Endothelial cell of umbilical vein (primary cell): ENCODE results near the gene CUX1. TPM values are rescaled to one million over a fixed set of nuclear protein-coding genes. Genes with fewer than 3 reads are reported as not detected.

Experiments used
- BruUV-seq: library from RNA; stranded (reverse); fragments of 400-500 nt; replicated peaks from 2 replicates; lab custom pipeline; 2021; lab: Mats Ljungman, UMichigan
- CTCF ChIA-PET: fragments of 300-600, 350-600 bp; sonication (Branson Sonifier 250); formaldehyde crosslinking; loops from one replicate; lab custom pipeline; 2021; ENCODE audit warnings: antibody characterized with exemption, inconsistent platforms; lab: Charles Lee
- POLR2A ChIA-PET: fragments of 300-600, 350-600 bp; sonication (Branson Sonifier 250); formaldehyde crosslinking; loops from one replicate; lab custom pipeline; 2021; ENCODE audit warnings: antibody characterized with exemption, inconsistent platforms; lab: Charles Lee
- DNase-seq: peaks from one replicate; pipeline ENCODE4 v3.0.0-alpha.2; 2011; ENCODE audit warnings: low read depth, low spot score
- FAIRE-seq: peaks from 2 replicates; lab custom pipeline; 2011; peaks lifted over from hg19 to GRCh38; lab: Jason Lieb, UNC
- H2AFZ ChIP-seq: 2 replicates; pipeline ENCODE4 v1.6.0; 2012; ENCODE audit warnings: low read depth, low read length, control low read depth, inconsistent platforms
- H3K27ac ChIP-seq: 2 replicates; pipeline ENCODE4 v1.5.1; 2011; ENCODE audit warnings: low read depth, mild to moderate bottlenecking, control low read depth, low read length, moderate library complexity; ENCODE audit not compliant: insufficient read depth
- H3K27me3 ChIP-seq, 2 experiments: 2 replicates each; pipeline versions ENCODE4 v1.6.0 to v1.6.1; 2011; ENCODE audit warnings: low read length in 2 of 2, mixed read lengths in 1 of 2; ENCODE audit not compliant: control insufficient read depth in 2 of 2, insufficient read depth in 2 of 2
- H3K36me3 ChIP-seq, 2 experiments: 2 replicates in 1 of 2; 3 replicates in 1 of 2; pipeline ENCODE4 v1.5.1; 2011; ENCODE audit warnings: low read length in 2 of 2, mild to moderate bottlenecking in 1 of 2, moderate library complexity in 1 of 2; ENCODE audit not compliant: control insufficient read depth in 2 of 2, insufficient read depth in 2 of 2; ENCODE audit errors: extremely low read depth in 1 of 2
- H3K4me1 ChIP-seq: 3 replicates; pipeline ENCODE4 v1.5.1; 2011; ENCODE audit warnings: mild to moderate bottlenecking, low read length; ENCODE audit not compliant: control insufficient read depth, insufficient read depth; ENCODE audit errors: extremely low read depth
- H3K4me2 ChIP-seq: 2 replicates; pipeline ENCODE4 v1.6.1; 2011; ENCODE audit warnings: low read length, control low read depth, mixed read lengths; ENCODE audit not compliant: insufficient read depth
- H3K4me3 ChIP-seq, 3 experiments: fragments of 200-600 bp in 1 of 3; sonication (generic), shearing (Covaris generic) in 1 of 3; replicated peaks in 1 of 3; 2 replicates each; pipeline ENCODE4 v1.5.1; 2011 to 2016; ENCODE audit warnings: control low read depth in 3 of 3, low read length in 3 of 3, mild to moderate bottlenecking in 2 of 3, inconsistent platforms in 1 of 3, low read depth in 1 of 3, moderate library complexity in 1 of 3; ENCODE audit not compliant: insufficient read depth in 1 of 3
- H3K79me2 ChIP-seq: 2 replicates; pipeline ENCODE4 v1.6.0; 2012; ENCODE audit warnings: low read length, inconsistent platforms; ENCODE audit not compliant: control insufficient read depth, insufficient read depth
- H3K9ac ChIP-seq: replicated peaks from 2 replicates; pipeline ENCODE3; 2011; ENCODE audit warnings: low read length, control low read depth; ENCODE audit not compliant: insufficient read depth; ENCODE audit errors: extremely low read depth
- H3K9me1 ChIP-seq: replicated peaks from 3 replicates; pipeline ENCODE4 v1.6.0; 2011; ENCODE audit warnings: mild to moderate bottlenecking, low read length; ENCODE audit not compliant: control insufficient read depth, insufficient read depth; ENCODE audit errors: extremely low read depth
- H3K9me3 ChIP-seq: replicated peaks from 2 replicates; pipeline ENCODE4 v1.5.1; 2012; ENCODE audit warnings: low read length, inconsistent platforms; ENCODE audit not compliant: control insufficient read depth, insufficient read depth
- H4K20me1 ChIP-seq: replicated peaks from 2 replicates; pipeline ENCODE3; 2011; ENCODE audit warnings: mild to moderate bottlenecking, low read length; ENCODE audit not compliant: control insufficient read depth, insufficient read depth; ENCODE audit errors: extremely low read depth
- EZH2 ChIP-seq: IDR thresholded peaks from 2 replicates; pipeline ENCODE4 v1.6.1; 2012; ENCODE audit warnings: borderline replicate concordance, low read depth, mild to moderate bottlenecking, moderate library complexity, low read length, inconsistent platforms; ENCODE audit not compliant: severe bottlenecking
- FOS ChIP-seq: IDR thresholded peaks from 2 replicates; pipeline ENCODE4 v1.6.1; 2011; ENCODE audit warnings: mild to moderate bottlenecking, low read length, moderate library complexity, borderline replicate concordance; ENCODE audit not compliant: insufficient read depth
- GATA2 ChIP-seq: IDR thresholded peaks from 2 replicates; pipeline ENCODE4 v1.7.0; 2011; ENCODE audit warnings: low read depth, mild to moderate bottlenecking, moderate library complexity, mixed read lengths, low read length; ENCODE audit not compliant: insufficient read length, insufficient read depth
- JUN ChIP-seq: IDR thresholded peaks from 2 replicates; pipeline ENCODE4 v1.6.1; 2011; ENCODE audit warnings: borderline replicate concordance, low read depth; ENCODE audit not compliant: insufficient read length, insufficient read depth
- POLR2A ChIP-seq: IDR thresholded peaks from 2 replicates; pipeline ENCODE4 v1.6.1; 2012; ENCODE audit warnings: low read depth, mild to moderate bottlenecking, control low read depth, low read length
- POLR2AphosphoS5 ChIP-seq: IDR thresholded peaks from 2 replicates; pipeline ENCODE4 v1.6.1; 2012; ENCODE audit warnings: low read depth, mild to moderate bottlenecking, control low read depth, low read length, moderate library complexity; ENCODE audit not compliant: insufficient read depth
- dilution Hi-C: fragments of 300-500 bp; cut with MboI; formaldehyde crosslinking; loops from one replicate; pipeline ENCODE4 v1.15.0; 2019; ENCODE audit warnings: low sequenced_read_pairs; ENCODE audit not compliant: extremely low pct_ligation_motif_present
- intact Hi-C: fragments of 100-400 bp; cut with micrococcal nuclease; formaldehyde crosslinking; loops from one replicate; pipeline ENCODE4 v1.10.0; 2022
- polyA plus RNA-seq, 4 experiments: library from polyadenylated mRNA; depleted of rRNA in 3 of 4; stranded (reverse) in 3 of 4; unstranded in 1 of 4; fragments of >200 nt; gene quantifications; 2 replicates each; pipeline versions ENCODE4 v1.2.1 to v1.2.3, GENCODE V29; 2011 to 2012; ENCODE audit warnings: missing spikeins in 1 of 4
- total RNA-seq: library from RNA; stranded (reverse); gene quantifications from 2 replicates; pipeline ENCODE4 v1.2.3, GENCODE V29; 2021
- TF ChIP-seq, protein P1 (sequence below), 2 donors: IDR thresholded peaks; 1 replicate in 1 of 2; 2 replicates in 1 of 2; pipeline ENCODE4 v1.5.1; 2011; ENCODE audit warnings: low read length in 2 of 2, mild to moderate bottlenecking in 2 of 2, moderate library complexity in 2 of 2, control low read depth in 1 of 2, inconsistent platforms in 1 of 2, low read depth in 1 of 2; ENCODE audit not compliant: insufficient read depth in 1 of 2; ENCODE audit errors: extremely low read depth in 1 of 2
- TF ChIP-seq, protein P2 (sequence below): IDR thresholded peaks from 2 replicates; pipeline ENCODE4 v1.6.1; 2011; ENCODE audit not compliant: insufficient read depth, insufficient read length

Gene CUX1
- total and polyA plus RNA-seq, 2 donors (not counting 3 experiments of a cell fraction or from before 2014, with no cell fraction given) = 13.8 to 49.8 TPM

DNA sequence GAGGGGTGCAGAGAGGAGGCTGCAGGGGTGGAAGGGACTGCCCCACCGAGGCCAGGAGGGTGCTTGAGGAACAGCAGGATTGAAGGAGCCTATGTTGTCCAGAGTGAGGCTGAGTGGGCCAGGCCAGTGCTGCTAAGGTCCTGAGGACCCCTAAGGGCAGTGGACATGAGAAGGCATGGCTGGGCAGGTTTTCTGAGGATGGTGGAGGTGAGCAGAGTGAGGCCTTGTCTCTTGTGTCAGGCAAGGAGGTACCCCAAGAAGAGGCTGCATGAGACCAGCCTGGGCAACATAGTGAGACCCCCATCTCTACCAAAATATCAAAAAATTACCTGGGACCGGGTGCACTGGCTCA, 474.5 kb downstream of the CUX1 start:
- Histone ChIP-seq H3K4me3 (no peak overlapping the region), H3K9me1 (no peaks in the 10 kb centered on the region), H3K4me1 (peaks cover 5% of the 10 kb centered on the region), H3K27me3 (no peaks in the 10 kb centered on the region), H3K9ac (no peak overlapping the region), H3K27ac (no peak overlapping the region), H3K4me2 (no peak overlapping the region), H3K36me3 (no peaks in the 10 kb centered on the region), H4K20me1 (no peaks in the 10 kb centered on the region), H3K79me2 (no peaks in the 10 kb centered on the region), H3K9me3 (no peaks in the 10 kb centered on the region), H2AFZ (no peak overlapping the region)
- ChIA-PET CTCF (no interaction called here), POLR2A (no interaction called here)
- FAIRE-seq (no peak), DNase-seq (no peak)
- intact Hi-C loops (no loop called here), dilution Hi-C loops (no loop called here)
- no TSS peak for BruUV-seq
- no peak for TF ChIP-seq POLR2AphosphoS5
- no peak for TF ChIP-seq GATA2
- no peak for TF ChIP-seq EZH2

DNA sequence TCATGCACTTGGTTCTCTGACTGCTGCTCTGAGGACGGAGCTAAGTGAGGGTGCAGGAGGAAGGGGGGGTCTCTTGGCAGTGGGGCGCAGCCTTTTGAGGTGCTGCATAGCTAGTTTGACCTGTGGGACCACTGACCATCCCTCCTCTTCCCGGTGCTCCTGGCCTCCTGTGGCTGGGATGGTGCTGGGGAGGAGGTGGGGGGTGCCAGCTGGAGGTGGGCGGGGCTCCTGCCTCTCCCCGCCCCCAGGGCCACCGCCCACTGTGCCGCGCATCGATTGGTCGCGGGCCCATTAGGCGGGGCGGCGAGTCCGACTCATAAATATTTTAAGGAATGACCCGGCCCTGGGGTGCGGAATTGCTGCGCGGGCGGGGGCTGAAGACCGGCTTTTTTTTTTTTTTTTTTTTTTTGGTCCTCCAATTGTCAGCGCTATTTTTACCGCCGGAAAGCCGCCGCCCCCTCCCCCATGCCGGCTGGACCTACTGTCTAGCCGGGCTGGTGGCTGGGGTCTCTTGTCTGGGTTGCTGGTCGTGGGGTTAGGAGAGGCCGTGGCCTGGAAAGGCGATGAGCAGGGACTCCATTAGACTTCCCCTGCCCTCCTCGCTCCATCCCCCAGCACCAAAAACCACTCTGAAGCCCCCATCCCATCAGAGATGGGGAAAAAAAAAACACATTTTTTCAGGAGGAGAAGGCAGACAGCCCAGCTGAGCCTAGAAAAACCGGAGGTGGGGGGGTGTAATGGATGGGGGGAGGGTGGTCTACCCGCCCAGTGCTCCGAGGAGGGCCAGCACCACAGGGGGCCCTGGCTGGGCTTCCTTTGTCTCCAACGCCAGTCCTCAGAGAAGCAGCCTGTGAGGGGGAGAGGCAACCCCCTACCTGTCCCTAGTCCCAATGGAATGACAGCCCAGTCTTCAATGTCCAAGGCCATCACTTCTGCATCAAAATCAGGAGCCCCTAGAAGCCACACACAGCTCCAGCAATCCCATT, 475.7 kb downstream of the CUX1 start:
- Histone ChIP-seq H3K36me3 (no peaks in the 10 kb centered on the region), H3K79me2 (no peaks in the 10 kb centered on the region), H3K9me3 (no peaks in the 10 kb centered on the region), H3K4me1 (no peaks in the 10 kb centered on the region), H3K4me3 (no peak overlapping the region), H3K4me2 (no peak overlapping the region), H3K27ac (no peak overlapping the region), H4K20me1 (no peaks in the 10 kb centered on the region), H2AFZ (no peak overlapping the region), H3K27me3 (peaks cover 0 to 2% of the 10 kb centered on the region in 2 experiments), H3K9me1 (no peaks in the 10 kb centered on the region), H3K9ac (no peak overlapping the region)
- intact Hi-C loops (no loop called here), dilution Hi-C loops (no loop called here)
- BruUV-seq = no TSS peak
- CTCF ChIA-PET = interaction anchor here (0.6 to 0.7 kb wide), 2 partner anchors 8 to 787 kb away, joined by 3 to 5 read pairs; no protein-coding TSS in a partner anchor
- TF ChIP-seq FOS (no peak), JUN (no peak), POLR2A (no peak), GATA2 (no peak), EZH2 (no peak)
- TF ChIP-seq, protein P1, sequence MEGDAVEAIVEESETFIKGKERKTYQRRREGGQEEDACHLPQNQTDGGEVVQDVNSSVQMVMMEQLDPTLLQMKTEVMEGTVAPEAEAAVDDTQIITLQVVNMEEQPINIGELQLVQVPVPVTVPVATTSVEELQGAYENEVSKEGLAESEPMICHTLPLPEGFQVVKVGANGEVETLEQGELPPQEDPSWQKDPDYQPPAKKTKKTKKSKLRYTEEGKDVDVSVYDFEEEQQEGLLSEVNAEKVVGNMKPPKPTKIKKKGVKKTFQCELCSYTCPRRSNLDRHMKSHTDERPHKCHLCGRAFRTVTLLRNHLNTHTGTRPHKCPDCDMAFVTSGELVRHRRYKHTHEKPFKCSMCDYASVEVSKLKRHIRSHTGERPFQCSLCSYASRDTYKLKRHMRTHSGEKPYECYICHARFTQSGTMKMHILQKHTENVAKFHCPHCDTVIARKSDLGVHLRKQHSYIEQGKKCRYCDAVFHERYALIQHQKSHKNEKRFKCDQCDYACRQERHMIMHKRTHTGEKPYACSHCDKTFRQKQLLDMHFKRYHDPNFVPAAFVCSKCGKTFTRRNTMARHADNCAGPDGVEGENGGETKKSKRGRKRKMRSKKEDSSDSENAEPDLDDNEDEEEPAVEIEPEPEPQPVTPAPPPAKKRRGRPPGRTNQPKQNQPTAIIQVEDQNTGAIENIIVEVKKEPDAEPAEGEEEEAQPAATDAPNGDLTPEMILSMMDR (IDR thresholded peaks at IDR 0.05; ENCODE audit: extremely low read depth in 1 of 2, insufficient read depth in 1 of 2, low read depth in 1 of 2, low read length in 2 of 2) = no peak
- TF ChIP-seq, protein P2, sequence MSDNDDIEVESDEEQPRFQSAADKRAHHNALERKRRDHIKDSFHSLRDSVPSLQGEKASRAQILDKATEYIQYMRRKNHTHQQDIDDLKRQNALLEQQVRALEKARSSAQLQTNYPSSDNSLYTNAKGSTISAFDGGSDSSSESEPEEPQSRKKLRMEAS = no peak
- no peak for FAIRE-seq
- POLR2A ChIA-PET = no interaction called here
- no peak for DNase-seq
